Measurements from ENCODE around the gene SMIM32.

SMIM32 gene

DNA sequence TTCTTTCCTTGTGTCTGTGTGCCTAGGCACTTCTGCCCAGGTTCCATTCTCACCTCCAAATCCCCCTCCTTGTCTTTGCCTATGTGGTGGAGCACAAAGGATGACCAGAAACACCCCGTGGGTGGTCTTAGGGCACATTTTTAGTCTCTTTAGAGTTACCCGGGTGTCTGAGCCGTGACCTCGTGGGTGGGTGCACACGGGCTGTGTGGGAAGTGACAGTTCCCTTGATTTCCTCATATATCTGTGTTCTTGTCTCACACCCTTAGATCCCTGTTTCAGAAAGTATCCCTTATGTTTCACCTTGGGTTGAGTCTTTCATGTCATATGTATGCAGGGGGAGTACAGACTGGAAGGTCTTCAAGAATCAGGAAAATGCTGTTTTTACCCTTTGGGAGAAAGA is 13.4 kb upstream of the SMIM32 start:
- no peak for DNase-seq

DNA sequence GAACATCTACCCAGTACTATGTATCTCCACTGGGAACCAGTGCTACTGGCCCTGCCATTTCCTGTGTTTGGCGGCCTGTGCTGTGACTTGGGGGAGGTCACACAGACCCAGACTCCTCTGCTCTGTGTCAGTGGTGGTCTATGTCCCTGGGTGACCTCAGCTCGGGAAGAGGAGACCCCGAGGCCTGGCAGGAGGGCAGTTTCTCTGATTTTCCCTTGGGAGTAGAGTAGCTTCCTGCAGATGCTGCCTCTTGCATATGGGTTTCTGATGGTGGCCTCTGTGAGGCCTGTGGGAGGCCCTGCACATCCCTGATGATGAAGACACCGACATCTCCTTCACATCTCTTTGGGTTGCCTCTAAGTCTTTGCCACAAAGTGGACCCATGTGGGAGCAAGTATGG is 13.0 kb upstream of the SMIM32 start:
- DNase-seq = no peak

DNA sequence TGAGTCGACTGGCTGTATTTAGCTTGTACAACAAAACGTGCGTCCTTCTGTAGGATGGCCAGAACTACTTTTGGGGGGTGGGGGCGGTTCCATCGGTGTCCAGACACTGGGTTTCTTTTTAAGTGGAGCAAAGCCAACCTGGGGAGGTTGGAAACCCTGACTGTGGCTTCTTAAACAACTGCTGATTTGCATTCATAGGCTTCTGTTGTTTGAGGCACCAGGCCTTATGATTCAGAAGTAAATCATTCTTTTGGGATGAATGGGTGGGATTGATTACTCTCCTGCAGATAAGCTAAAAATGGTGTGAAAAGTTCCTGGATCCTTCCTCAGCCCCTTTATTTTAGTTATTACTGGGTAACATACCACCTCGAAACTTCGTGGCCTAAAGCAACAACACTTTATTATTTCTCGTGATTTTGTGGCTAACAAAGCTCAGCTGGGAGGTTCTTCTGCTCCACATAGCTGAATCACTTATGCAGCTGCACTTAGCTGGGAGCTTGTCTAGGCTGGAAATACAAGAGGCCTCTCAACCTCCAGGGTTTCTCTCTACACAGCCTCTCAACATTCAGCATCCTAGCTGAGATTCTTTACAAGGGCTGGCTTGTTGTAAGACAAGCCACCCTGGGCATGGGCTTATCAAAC is 12.2 kb upstream of the SMIM32 start:
- DNase-seq = no peak

DNA sequence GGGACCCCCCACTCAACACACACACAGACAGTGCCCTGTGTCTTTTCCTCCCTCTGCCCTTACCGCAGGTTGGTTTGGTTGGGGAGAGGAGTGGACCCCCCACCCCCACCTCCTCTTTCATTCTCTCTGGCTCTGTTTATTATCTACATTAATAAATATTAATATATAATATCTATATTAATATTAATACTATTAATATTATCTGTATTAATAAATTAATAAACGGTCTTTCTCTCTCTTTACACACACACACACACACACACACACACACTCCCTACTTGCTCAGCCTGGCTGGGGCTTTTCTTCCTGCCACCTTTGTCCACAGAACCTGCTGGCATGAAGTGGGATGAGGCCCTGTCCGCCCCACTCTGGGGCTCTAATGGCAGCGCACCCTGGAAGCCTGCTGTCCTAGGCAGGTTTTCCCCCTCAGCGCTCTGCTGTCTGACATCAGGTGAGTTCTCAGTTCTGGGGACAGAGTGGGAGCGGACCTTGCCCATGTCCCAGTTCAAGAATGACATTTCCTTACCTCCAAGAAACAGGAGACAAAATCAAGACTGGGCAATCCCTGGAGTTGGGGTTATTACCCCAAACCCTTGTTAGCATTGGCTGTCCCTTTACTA is 10.5 kb upstream of the SMIM32 start:
- DNase-seq = no peak

DNA sequence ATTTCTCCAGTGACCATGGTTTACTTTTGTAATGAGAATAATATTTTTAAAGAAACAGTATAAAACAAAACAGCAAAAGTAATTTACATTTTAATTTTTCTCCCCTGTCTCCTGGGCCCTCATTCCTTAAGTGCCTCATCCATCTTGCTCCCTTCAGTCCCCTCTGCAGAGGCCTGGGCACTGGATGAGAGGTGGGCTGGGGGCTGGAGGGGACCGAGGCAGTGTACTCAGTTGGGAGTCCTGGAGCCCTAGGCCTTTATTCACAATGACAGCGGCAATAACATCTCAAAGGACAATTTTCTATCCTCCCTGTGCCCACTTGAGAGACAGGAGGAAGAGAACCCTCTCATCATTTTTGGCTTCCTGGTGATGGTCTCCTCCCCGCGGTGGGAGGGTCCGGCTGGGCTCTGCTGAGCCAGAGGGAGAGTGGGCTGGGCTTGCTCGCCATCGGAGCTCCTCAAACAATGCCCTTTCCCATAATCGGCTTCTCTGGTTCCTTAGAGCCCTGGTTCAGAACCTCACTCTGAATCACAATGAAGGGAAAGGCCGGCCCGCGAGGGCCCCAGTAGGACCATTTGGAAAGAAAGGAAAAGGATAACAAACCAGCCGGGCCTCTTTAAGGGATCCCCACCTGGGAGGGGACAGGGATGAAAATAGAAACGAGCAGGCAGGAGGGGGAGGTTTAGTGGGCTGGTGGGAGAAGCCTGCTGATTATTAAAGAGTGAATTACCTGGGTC is 9.7 kb upstream of the SMIM32 start:
- DNase-seq = no peak

DNA sequence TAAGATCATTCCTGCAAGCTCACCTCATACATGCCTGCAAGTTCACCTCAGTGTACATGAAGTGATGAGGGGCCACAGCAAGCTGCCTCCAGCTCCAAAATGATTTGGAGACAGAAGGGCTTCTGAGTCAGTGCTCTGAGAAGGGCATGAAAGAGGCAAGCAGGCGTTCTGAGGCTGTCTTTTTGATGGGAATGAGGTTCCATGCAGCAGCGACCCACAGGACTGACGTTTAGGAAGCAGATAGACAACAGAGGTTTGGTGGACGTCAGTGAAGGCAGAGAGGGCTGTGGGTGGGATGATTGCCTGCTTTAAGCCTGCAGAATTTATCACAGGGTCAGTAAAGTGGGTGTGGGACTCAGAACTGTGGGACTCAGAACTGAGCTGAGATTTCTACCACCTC is 8.9 kb upstream of the SMIM32 start:
- no peak for DNase-seq

DNA sequence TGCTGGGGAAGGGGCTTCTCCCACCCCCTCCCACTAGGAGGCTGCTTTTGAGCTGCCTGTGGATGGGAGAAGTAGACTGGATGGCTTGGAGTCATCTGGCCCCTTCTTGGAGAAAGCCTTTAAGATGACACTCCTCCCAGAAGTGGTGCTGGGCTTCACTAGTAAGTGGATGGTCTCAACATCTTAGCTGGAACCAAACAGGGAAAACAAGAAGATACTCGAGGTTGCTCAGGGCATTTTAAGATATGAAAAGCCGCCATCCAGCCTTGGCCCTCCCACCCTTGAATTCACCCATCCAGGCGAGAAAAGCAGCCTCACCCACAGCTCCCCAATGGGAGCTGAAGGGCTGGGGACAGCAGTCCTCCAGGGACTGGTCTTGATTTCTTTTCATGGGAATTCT is 7.8 kb upstream of the SMIM32 start:
- no peak for DNase-seq

DNA sequence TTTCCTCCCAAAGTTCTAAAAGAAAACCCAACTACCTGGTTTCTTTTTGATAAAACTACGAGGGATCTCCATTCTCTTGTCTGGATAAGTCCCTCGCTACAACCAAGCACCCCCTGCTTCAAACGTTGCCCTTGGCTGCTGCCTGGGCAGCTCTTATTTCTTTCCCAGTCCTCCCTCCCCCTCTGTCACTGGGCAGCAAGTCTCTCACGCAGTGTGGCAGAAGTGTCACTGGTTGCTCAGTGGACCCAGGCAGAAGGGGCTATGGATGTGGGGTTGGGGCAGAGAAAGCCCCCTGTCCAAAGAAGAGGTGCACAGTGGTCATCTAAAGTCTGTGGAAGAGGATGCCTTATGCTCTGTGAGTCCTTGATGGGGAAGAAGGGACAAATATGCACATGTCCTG is 7.2 kb upstream of the SMIM32 start:
- no peak for DNase-seq

DNA sequence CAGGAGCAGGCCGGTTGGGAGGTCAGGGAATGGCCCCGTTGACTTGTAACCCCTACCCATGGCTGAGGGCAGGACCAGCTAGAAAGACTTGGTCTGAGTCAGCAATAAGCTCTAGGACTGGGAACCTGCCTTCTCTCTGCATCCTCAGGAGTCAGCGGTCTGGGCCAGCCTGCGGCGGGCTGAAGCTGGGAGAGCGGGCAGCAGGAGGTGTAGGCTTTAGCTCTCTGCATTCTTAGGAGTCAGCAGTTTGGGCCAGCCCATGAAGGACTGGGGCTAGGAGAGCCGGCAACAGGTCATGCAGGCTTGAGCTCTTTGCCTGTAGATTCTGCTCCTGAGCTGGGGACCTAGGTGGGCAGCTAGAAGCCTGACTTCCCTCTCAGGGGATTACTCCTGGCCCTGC is 6.4 kb upstream of the SMIM32 start:
- DNase-seq = no peak

DNA sequence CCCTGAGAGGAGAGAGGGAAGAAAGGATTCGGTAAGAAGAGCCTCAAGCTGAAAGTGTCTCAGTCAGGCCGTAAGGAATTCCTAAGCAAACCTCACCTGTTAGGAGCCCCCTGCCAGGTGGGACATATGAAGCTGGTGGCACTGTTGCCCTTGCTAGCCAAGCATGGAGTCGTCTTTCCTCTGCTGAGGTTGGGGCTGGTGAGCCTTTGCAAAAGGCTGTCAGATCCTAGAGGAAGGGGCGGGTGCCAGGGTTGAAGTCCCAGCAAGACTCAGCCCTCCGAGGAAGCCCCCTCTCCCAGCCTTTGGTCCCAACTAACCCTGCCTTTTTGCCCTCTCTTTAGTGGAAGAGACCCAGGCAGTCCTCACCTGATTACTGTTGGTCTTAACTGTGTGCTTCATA is 5.5 kb upstream of the SMIM32 start:
- DNase-seq = no peak

DNA sequence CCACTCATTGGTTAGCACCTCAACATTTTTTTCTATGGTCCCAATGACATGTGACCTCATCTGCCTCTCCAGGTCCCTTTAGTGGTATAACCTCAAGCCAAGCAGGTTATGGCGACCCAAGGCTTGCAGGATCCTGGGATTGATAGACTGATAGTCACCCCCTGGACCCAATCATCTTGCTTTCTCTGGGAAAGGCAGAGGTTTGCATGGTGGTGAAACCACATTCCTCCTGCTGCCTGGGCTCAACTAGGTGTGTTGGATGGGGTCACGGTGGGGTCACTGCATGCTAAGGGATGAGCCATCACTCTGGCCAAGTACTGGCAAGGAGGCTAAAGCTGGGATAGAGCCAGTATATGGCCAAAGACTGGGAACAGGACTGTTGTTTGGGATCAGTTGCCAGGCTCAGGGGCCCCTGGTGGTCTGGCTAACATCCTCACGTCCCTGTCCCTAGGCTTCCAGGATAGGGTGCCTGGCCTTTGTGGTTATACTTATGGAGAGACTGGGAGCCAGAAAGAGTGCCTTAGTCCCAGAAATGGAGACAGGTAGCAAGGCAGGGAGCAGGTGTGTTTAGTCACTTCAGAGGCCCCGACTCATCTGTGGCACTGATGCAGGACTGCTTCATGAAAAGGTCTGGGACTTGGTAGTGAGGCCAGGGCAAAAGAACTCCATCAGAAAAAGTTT is 4.6 kb upstream of the SMIM32 start:
- no peak for DNase-seq

DNA sequence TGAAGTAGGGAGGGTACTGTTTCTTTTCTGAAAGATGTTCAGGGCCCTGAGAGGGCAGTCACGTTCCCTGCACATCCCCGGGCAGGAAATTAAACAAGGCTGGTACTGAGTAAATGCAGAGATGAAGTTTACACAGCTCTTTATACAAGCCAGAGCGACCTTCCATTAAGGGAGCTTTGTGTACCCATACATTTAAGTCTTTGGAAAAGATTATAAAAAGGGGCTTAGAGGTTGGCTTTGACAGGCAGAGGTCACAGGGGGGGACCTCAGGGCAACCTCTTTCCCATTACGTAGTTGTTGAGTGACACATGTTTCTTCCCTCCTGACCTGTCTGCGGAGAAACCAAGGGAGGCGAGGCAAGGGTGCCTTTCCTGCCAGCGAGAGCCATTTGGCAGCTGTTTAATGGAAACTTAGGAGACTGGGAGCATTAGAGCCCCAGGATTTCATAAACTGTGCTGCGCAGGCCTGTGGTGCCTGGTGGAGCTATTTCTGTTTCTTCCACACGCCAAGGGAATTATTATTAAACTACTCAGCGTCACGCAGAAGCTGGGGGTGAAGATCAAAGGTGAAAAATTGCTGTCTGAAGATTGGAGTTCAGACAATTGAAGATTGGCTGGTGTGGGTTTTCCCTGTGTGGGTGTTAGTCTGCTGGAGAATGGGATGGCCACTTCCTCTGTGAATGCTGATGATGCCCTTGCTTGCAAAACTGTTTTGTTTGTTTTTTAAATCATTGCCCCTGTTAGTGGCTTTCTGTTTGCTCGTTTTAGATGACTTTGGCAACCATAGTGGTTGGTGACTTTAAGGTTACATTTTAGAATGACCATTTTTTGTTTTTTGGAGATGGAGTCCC is 3.2 kb upstream of the SMIM32 start:
- DNase-seq = no peak

DNA sequence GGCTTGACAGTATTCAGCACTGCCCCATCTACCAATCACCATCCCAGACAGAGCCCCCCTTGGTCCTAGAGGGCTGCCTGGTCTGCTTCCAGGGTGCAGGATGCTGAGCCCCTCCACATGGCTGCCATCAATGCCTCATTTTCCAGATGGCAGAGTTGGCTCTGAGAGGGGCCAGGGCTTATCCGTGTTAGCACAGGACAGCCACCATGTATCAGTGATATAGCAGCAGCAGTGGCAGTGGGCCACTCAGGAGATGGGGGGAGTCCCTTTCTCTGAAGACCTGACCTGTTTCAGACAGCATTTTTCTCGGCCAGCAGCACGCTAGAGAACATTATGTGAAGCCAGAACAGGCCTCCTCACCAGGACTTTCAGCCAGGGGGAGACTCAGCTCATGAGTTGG is 1.6 kb upstream of the SMIM32 start:
- DNase-seq = no peak

DNA sequence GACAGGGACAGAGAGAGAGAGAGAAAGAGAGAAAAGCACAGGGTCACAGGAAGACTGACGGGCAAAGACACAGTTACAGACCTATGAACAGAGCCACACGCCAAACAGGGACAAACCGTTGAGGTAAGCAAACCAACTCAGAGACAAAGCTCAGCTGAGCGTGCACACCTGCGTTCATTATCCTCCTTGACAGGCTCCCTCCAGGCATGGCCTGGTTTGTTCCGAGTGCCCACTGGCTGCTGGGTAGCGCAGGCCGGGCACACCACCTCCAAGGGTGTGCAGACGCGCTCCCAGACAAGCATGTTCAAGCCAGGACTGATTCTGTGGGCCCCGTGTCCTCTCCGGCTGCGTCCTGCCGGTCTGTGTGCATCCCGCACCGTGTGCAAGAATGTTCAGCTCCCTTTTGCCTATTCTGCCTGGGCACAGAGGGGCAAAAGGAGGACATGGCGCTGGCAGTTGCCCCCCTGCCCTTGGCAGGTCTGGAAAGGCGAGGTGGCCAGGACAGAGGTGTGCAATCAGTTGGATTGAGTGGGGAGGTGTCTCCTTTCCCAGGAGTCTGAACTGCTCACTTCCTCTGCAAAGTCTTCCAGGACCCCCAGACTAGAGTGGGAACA is 467 bp upstream of the SMIM32 start:
- peak; percentile 4 for DNase-seq

DNA sequence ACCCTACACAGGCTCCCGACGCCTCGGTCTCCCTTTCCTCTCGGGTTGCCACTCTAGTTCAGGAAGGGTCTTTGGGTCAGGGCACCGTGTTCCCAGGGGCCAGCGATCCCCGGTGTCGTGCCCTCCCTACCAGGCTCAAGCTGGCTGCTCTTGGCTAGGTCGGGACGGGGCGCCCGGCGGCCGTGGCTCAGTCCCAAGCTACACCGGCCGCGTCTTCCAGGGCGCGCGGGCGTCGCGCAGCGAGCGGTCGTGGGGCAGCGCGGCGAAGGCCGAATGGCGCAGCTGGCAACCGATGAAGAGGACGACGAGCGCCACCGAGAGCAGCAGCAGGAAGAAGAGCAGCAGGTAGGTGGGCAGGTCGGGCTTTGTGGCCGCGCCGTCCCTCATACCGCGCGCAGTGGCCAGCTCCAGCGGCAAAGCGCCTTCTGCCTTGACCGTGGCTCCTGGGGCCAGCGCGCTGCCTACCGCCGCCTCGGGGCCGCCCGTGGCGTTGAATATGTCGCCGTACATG is 892 bp downstream of the SMIM32 start:
- peak; percentile 1 for DNase-seq

DNA sequence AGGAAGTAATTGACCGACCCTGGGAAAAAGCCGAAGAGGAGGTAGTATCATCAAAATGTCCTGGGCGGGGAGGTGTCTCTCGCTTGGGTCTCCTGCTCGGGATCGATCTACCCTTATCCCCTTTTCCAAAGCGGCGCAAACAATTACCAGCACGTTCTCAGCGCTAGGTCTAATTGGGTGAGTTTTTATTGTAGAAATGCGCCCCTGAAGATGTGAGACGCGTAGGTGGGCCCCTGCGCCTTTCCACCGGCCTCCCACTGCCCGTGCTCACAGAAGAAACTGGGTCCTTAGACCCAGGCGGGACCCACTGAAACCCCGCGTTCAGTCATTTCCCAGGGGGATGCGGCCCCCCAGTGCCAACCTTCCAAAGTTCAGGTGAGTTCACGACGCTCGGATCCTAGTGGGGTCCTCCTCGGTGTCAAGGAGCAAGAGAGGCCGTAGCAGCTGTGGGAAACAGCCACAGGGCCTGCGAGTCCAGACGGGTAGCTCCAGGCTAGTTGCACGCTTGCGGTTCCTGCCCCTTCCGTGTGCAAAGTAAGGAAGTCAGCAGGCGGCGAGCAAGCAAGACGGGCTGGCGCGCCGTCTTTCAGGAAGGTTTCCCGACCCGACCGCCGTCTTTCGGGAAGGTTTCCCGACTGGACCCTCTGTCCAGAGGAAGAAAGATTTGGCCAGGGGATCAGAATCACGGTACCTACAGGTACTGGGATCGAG is 1.5 kb downstream of the SMIM32 start:
- DNase-seq = no peak

DNA sequence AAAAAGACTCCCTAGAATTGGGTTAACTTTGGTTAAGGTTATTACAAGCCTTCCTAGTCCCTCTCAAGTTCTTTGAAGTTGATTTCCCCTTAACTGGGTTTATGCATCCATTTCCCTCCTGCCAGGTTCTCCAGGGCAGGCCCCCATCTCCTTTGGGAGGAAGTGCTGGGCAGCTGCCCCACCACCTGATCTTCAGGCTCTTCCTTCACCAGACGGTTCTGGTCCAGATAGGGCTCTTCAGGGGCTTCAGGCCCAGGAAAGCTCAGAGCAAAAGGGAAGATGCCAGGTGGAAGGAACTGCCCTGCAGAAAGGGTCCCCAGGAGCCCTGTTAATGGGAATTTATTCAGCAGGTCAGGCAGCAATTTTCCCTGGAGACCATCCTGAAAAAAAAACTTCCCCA is 2.1 kb downstream of the SMIM32 start:
- DNase-seq = no peak

DNA sequence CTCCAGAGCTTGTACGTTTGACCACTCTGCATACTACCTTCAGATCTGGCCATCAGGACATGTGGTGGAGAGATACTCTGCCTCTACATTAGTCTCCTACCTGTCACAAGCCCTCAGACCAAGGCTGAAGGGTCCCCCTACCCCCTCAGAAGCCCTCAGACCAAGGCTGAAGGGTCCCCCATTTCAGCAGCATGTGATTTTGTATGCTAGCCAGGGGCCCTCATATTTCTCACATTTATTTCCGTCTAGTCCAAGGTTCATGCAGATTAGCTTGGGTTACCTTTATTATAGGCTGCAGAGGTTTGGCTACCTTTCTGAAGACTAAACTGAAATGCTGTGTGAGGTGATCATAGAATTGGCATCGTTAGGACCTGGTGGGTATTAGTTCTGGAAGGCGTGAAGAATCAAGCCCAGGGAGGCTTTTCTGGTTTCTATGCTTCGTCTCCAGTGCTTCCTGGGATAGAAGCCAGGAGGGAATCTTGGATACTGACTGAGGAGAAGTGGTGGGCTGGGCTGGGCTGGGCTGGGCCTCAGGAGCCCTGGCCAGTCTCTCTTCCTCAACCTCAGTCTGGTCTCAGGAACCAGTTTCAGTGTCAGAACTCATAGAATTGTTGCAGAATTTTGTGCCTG is 2.8 kb downstream of the SMIM32 start:
- DNase-seq = no peak

DNA sequence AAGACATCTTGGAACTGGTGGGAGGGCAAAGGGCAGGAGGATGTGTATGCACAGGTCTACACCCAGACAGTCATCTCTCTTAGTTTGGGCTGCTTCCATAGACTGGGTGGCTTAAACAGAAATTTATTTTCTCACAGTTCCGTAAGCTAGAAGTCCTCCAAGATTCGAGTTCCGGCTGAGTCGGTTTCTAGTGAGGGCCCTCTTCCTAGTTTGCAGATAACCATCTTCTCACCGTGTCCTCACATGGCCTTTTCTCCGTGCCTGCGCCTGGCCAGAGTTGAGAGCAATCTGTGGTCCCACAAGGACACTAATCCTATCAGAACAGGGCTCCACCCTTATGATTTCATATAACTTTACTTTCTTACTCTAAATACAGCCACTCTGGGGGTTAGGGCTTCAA is 4.1 kb downstream of the SMIM32 start:
- DNase-seq = no peak

DNA sequence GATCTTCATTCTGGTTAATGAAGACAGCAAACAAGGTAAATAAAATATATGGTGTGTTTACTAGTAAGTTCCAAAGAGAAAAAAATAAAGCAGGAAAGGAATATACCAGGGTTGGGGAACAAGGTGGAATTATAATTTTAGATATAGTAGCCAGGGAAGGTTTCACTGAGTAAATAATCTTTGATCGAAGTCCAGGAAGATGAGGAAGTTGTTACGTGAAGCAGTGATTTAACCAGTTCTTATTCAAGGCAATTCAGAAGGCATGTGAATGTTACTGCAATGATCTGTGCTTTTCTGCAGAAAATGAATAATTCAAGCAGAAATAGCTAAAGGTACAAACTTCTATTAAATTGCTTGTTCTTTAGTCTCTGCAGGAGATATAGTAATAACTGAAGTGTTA is 6.2 kb downstream of the SMIM32 start:
- DNase-seq = no peak

Measured in DMS79 treated with DMSO at 0.1 percent for 48 hours (cell line).